ENCODE data around the gene ERV3-1.
"Not testable (repeated sequence)": the region's sequence is repeated elsewhere in the genome, so short reads cannot be mapped to it uniquely, and the experiment has no call there.

Gene ERV3-1

GRCh38 chr7:64999165-65000004 lies 7.1 kb downstream of the ERV3-1 start:
- no peak for DNase-seq

GRCh38 chr7:64998865-64999164 lies 7.7 kb downstream of the ERV3-1 start:
- no peak for DNase-seq

GRCh38 chr7:64997927-64998391 lies 8.5 kb downstream of the ERV3-1 start:
- DNase-seq = no peak

GRCh38 chr7:64997164-64997908 lies 9.2 kb downstream of the ERV3-1 start:
- DNase-seq = no peak

GRCh38 chr7:64996305-64996704 lies 10.2 kb downstream of the ERV3-1 start:
- DNase-seq = no peak

GRCh38 chr7:64993901-64994300 lies 12.6 kb downstream of the ERV3-1 start:
- no peak for DNase-seq

- DNase-seq = no peak
Observed at GRCh38 chr7:64992971-64993370, 13.5 kb downstream of the ERV3-1 start.

GRCh38 chr7:64990936-64991335 lies 15.6 kb downstream of the ERV3-1 start, which contains the start of gene ZNF117:
Gene ZNF117 (minus strand): TSS chr7:64991036.
- no peak for DNase-seq

- peak; percentile 6 for DNase-seq
Observed at GRCh38 chr7:64990216-64990615, 16.3 kb downstream of the ERV3-1 start.

GRCh38 chr7:64978497-64979203 lies 27.8 kb downstream of the ERV3-1 start:
- DNase-seq = no peak

- DNase-seq = peak; percentile 5
Observed at GRCh38 chr7:64965594-64965993, 40.9 kb downstream of the ERV3-1 start.

GRCh38 chr7:64959072-64959747 lies 47.3 kb downstream of the ERV3-1 start:
- DNase-seq = peak; percentile 73

GRCh38 chr7:64951250-64951848 lies 55.1 kb downstream of the ERV3-1 start:
- DNase-seq = peak; percentile 67

GRCh38 chr7:64950673-64951072 lies 55.8 kb downstream of the ERV3-1 start:
- DNase-seq = peak; percentile 4

GRCh38 chr7:64948774-64949173 lies 57.7 kb downstream of the ERV3-1 start:
- DNase-seq = not testable (repeated sequence)

GRCh38 chr7:64947252-64948000 lies 59.1 kb downstream of the ERV3-1 start:
- peak; percentile 61 for DNase-seq

- DNase-seq = peak; percentile 62
Observed at GRCh38 chr7:64946772-64947171, 59.7 kb downstream of the ERV3-1 start.

- no peak for DNase-seq
Observed at GRCh38 chr7:64945503-64946175, 60.8 kb downstream of the ERV3-1 start.

GRCh38 chr7:64944667-64945502 lies 61.6 kb downstream of the ERV3-1 start:
- not testable (repeated sequence) for DNase-seq
